GM12801 (cell line): Measurements from ENCODE around the gene PPM1G.

Source experiments
- CTCF ChIP-seq: IDR thresholded peaks from one replicate; pipeline ENCODE4 v1.5.1; 2011; ENCODE audit warnings: control low read depth; ENCODE audit not compliant: insufficient read length; ENCODE audit errors: extremely low read depth

PPM1G gene

GRCh38 chr2:27376866-27377617 is 32.3 kb downstream of the PPM1G start:
- no peak for TF ChIP-seq CTCF

- TF ChIP-seq CTCF, result no peak
Measured at GRCh38 chr2:27376151-27376865, 33.1 kb downstream of the PPM1G start.

GRCh38 chr2:27375513-27376099 is 33.8 kb downstream of the PPM1G start:
- TF ChIP-seq CTCF, result no peak

GRCh38 chr2:27373567-27373966 is 35.8 kb downstream of the PPM1G start:
- no peak for TF ChIP-seq CTCF

- TF ChIP-seq CTCF, result no peak
Measured at GRCh38 chr2:27372937-27373336, 36.5 kb downstream of the PPM1G start.

- TF ChIP-seq CTCF, result no peak
Measured at GRCh38 chr2:27370816-27371620, 38.4 kb downstream of the PPM1G start.
